HCT116 (cell line): ENCODE measurements around the gene MLPH. TPM values are rescaled to one million over a fixed set of nuclear protein-coding genes. Genes with fewer than 3 reads are reported as not detected.

Source experiments
- ATAC-seq: fragments of 200-7000 bp; cut with Tn5 transposase; 2 replicates; pipeline ENCODE4 v1.9.1; 2020; ENCODE audit warnings: mild to moderate bottlenecking, moderate library complexity
- BruUV-seq: library from RNA; stranded (reverse); fragments of 400-500 nt; replicated peaks from 2 replicates; lab custom pipeline; 2021; lab: Mats Ljungman, UMichigan
- CTCF ChIA-PET: fragments of 300-600 bp; sonication (Branson Sonifier 250); formaldehyde crosslinking; loops from one replicate; lab custom pipeline; 2021; ENCODE audit warnings: antibody characterized with exemption; lab: Charles Lee
- POLR2A ChIA-PET: fragments of 300-600, 350-600 bp; sonication (Branson Sonifier 250); formaldehyde crosslinking; loops from one replicate; lab custom pipeline; 2021; ENCODE audit warnings: antibody characterized with exemption; lab: Charles Lee
- RAD21 ChIA-PET, 2 experiments: fragments of 300-600 bp; sonication (Branson Sonifier 250); formaldehyde crosslinking; loops; one replicate each; lab custom pipeline; 2023; ENCODE audit warnings: low total read pairs in 2 of 2; ENCODE audit not compliant: uncharacterized antibody in 2 of 2, unreplicated experiment in 2 of 2, low non-redundant PET in 1 of 2; lab: Charles Lee
- DNase-seq: peaks from one replicate; pipeline ENCODE4 v3.0.0-alpha.2; 2010; ENCODE audit warnings: low read depth, low spot score
- H2AFZ ChIP-seq: fragments of 200-600 bp; shearing (Covaris generic), sonication (generic); 2 replicates; pipeline ENCODE4 v1.6.1; 2017; ENCODE audit warnings: low read depth, mixed run types, mixed read lengths, antibody characterized with exemption, low read length; ENCODE audit not compliant: poor library complexity, severe bottlenecking
- H3K27ac ChIP-seq: 2 replicates; pipeline ENCODE4 v1.5.1; 2012; ENCODE audit warnings: low read depth, low read length
- H3K27me3 ChIP-seq: fragments of 200-600 bp; sonication (generic); 2 replicates; pipeline ENCODE4 v1.6.1; 2016; ENCODE audit warnings: mixed run types, low read length, mixed read lengths; ENCODE audit not compliant: insufficient read depth
- H3K36me3 ChIP-seq, 2 experiments: fragments of 200-500 bp in 1 of 2; fragments of 200-600 bp in 1 of 2; sonication (Bioruptor generic) in 1 of 2; sonication (generic) in 1 of 2; 2 replicates each; pipeline versions ENCODE4 v1.5.1 to v1.6.1; 2014 to 2016; ENCODE audit warnings: low read length in 2 of 2, inconsistent platforms in 1 of 2, mixed read lengths in 1 of 2, mixed run types in 1 of 2; ENCODE audit not compliant: insufficient read depth in 2 of 2, control insufficient read depth in 1 of 2
- H3K4me1 ChIP-seq, 2 experiments: fragments of 200-600 bp in 1 of 2; sonication (generic) in 1 of 2; 2 replicates each; pipeline versions ENCODE4 v1.5.1 to v1.6.1; 2012 to 2017; ENCODE audit warnings: low read length in 2 of 2, inconsistent platforms in 1 of 2, mild to moderate bottlenecking in 1 of 2, mixed read lengths in 1 of 2, mixed run types in 1 of 2, moderate library complexity in 1 of 2; ENCODE audit not compliant: insufficient read depth in 2 of 2, control insufficient read depth in 1 of 2
- H3K4me2 ChIP-seq: fragments of 200-600 bp; sonication (generic); 2 replicates; pipeline ENCODE4 v1.6.1; 2017; ENCODE audit warnings: mixed run types, low read length, mixed read lengths
- H3K4me3 ChIP-seq, 2 experiments: fragments of 200-600 bp in 1 of 2; sonication (generic) in 1 of 2; replicated peaks in 1 of 2; 2 replicates each; pipeline ENCODE4 v1.5.1; 2011 to 2016; ENCODE audit warnings: low read length in 2 of 2, control low read depth in 1 of 2, low read depth in 1 of 2, mild to moderate bottlenecking in 1 of 2, mixed read lengths in 1 of 2, mixed run types in 1 of 2
- H3K79me2 ChIP-seq: fragments of 200-600 bp; sonication (generic); 2 replicates; pipeline ENCODE4 v1.6.1; 2017; ENCODE audit warnings: mild to moderate bottlenecking, mixed run types, low read length, moderate library complexity, mixed read lengths; ENCODE audit not compliant: insufficient read depth
- H3K9ac ChIP-seq: fragments of 200-600 bp; sonication (generic); 2 replicates; pipeline ENCODE4 v1.6.1; 2016; ENCODE audit warnings: low read length, mixed read lengths
- H3K9me2 ChIP-seq: fragments of 200-600 bp; sonication (generic), shearing (Covaris generic); 2 replicates; pipeline ENCODE4 v1.6.1; 2017; ENCODE audit warnings: mixed run types, mild to moderate bottlenecking, moderate library complexity; ENCODE audit not compliant: insufficient read depth
- H3K9me3 ChIP-seq, 2 experiments: fragments of 200-500 bp in 1 of 2; fragments of 200-600 bp in 1 of 2; sonication (Bioruptor generic) in 1 of 2; sonication (generic) in 1 of 2; 2 replicates each; pipeline ENCODE4 v1.6.1; 2014 to 2017; ENCODE audit warnings: low read length in 2 of 2, mixed read lengths in 2 of 2, inconsistent platforms in 1 of 2, low read depth in 1 of 2, mild to moderate bottlenecking in 1 of 2, mixed run types in 1 of 2, moderate library complexity in 1 of 2; ENCODE audit not compliant: control insufficient read depth in 1 of 2, insufficient read depth in 1 of 2
- H4K20me1 ChIP-seq: fragments of 200-600 bp; sonication (generic), shearing (Covaris generic); 2 replicates; pipeline ENCODE4 v1.6.1; 2017; ENCODE audit warnings: mixed run types, mild to moderate bottlenecking, moderate library complexity; ENCODE audit not compliant: insufficient read depth
- CBX3 ChIP-seq: IDR thresholded peaks from 2 replicates; pipeline ENCODE4 v1.6.1; 2012; ENCODE audit warnings: low read depth
- CEBPB ChIP-seq: IDR thresholded peaks from 2 replicates; pipeline ENCODE4 v1.6.1; 2012; ENCODE audit warnings: low read depth
- ELF1 ChIP-seq: IDR thresholded peaks from 2 replicates; pipeline ENCODE4 v1.6.1; 2012; ENCODE audit warnings: low read depth, borderline replicate concordance
- EZH2 ChIP-seq: fragments of 200-600 bp; sonication (generic); IDR thresholded peaks from 2 replicates; pipeline ENCODE4 v1.6.1; 2017; ENCODE audit warnings: antibody characterized with exemption, mixed run types
- EZH2phosphoT487 ChIP-seq: fragments of 200-600 bp; IDR thresholded peaks from 2 replicates; pipeline ENCODE4 v1.6.1; 2018; ENCODE audit warnings: antibody characterized with exemption, borderline replicate concordance
- JUND ChIP-seq: IDR thresholded peaks from 2 replicates; pipeline ENCODE4 v1.6.1; 2012
- MAX ChIP-seq: IDR thresholded peaks from 2 replicates; pipeline ENCODE4 v1.6.1; 2012
- POLR2AphosphoS5 ChIP-seq: IDR thresholded peaks from 2 replicates; pipeline ENCODE4 v1.6.1; 2011; ENCODE audit warnings: mild to moderate bottlenecking, low read depth, low read length, moderate library complexity
- SP1 ChIP-seq: IDR thresholded peaks from 2 replicates; pipeline ENCODE4 v1.6.1; 2012; ENCODE audit warnings: low read depth
- TCF7L2 ChIP-seq: IDR thresholded peaks from 2 replicates; pipeline ENCODE4 v1.7.0; 2011; ENCODE audit warnings: borderline replicate concordance, inconsistent platforms; ENCODE audit not compliant: insufficient read depth, insufficient read length; ENCODE audit errors: extremely low read depth
- ZFX ChIP-seq: fragments of 450-650 bp; IDR thresholded peaks from 2 replicates; pipeline ENCODE4 v1.6.1; 2017
- intact Hi-C: fragments of 100-400 bp; cut with micrococcal nuclease; formaldehyde crosslinking; loops from 2 replicates; pipeline ENCODE4 v1.10.0; 2022
- total RNA-seq: library from RNA; stranded (reverse); gene quantifications from one replicate; pipeline ENCODE4 v1.2.1, GENCODE V29; 2021; ENCODE audit not compliant: unreplicated experiment
- TF ChIP-seq, protein P1 (sequence below): IDR thresholded peaks from 2 replicates; pipeline ENCODE4 v1.6.1; 2011; ENCODE audit warnings: mild to moderate bottlenecking, low read length, moderate library complexity; ENCODE audit not compliant: insufficient replicate concordance; ENCODE audit errors: extremely low read depth
- TF ChIP-seq, protein P2 (sequence below): IDR thresholded peaks from 2 replicates; pipeline ENCODE4 v1.6.1; 2012; ENCODE audit warnings: low read depth

MLPH gene
- total RNA-seq, 1 experiment from 2014 or later, result 81.4 TPM

- H3K4me3 ChIP-seq, result no peak overlapping the region
- ATAC-seq (no peak), DNase-seq (no peak)
- no peaks in the 10 kb centered on the region for H3K9me2 ChIP-seq
- H3K9ac ChIP-seq, result no peak overlapping the region
- H3K4me2 ChIP-seq, result no peak overlapping the region
- CTCF ChIA-PET, result interaction anchor here (1.1 kb wide), 1 partner anchor 19 kb away, joined by 3 read pairs; no protein-coding TSS in a partner anchor
- H3K27ac ChIP-seq, result no peak overlapping the region
- RAD21 ChIA-PET, result no interaction called here
- intact Hi-C loops, result no loop called here
- POLR2A ChIA-PET, result no interaction called here
- H2AFZ ChIP-seq, result no peak overlapping the region
- no peaks in the 10 kb centered on the region for H3K9me3 ChIP-seq
- TF ChIP-seq MAX (no peak), EZH2phosphoT487 (no peak), POLR2AphosphoS5 (no peak), ELF1 (no peak), JUND (no peak), CBX3 (no peak), SP1 (no peak), ZFX (no peak), CEBPB (no peak), EZH2 (no peak), TCF7L2 (no peak)
- TF ChIP-seq, protein P1, sequence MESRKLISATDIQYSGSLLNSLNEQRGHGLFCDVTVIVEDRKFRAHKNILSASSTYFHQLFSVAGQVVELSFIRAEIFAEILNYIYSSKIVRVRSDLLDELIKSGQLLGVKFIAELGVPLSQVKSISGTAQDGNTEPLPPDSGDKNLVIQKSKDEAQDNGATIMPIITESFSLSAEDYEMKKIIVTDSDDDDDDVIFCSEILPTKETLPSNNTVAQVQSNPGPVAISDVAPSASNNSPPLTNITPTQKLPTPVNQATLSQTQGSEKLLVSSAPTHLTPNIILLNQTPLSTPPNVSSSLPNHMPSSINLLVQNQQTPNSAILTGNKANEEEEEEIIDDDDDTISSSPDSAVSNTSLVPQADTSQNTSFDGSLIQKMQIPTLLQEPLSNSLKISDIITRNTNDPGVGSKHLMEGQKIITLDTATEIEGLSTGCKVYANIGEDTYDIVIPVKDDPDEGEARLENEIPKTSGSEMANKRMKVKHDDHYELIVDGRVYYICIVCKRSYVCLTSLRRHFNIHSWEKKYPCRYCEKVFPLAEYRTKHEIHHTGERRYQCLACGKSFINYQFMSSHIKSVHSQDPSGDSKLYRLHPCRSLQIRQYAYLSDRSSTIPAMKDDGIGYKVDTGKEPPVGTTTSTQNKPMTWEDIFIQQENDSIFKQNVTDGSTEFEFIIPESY, result no peak
- TF ChIP-seq, protein P2, sequence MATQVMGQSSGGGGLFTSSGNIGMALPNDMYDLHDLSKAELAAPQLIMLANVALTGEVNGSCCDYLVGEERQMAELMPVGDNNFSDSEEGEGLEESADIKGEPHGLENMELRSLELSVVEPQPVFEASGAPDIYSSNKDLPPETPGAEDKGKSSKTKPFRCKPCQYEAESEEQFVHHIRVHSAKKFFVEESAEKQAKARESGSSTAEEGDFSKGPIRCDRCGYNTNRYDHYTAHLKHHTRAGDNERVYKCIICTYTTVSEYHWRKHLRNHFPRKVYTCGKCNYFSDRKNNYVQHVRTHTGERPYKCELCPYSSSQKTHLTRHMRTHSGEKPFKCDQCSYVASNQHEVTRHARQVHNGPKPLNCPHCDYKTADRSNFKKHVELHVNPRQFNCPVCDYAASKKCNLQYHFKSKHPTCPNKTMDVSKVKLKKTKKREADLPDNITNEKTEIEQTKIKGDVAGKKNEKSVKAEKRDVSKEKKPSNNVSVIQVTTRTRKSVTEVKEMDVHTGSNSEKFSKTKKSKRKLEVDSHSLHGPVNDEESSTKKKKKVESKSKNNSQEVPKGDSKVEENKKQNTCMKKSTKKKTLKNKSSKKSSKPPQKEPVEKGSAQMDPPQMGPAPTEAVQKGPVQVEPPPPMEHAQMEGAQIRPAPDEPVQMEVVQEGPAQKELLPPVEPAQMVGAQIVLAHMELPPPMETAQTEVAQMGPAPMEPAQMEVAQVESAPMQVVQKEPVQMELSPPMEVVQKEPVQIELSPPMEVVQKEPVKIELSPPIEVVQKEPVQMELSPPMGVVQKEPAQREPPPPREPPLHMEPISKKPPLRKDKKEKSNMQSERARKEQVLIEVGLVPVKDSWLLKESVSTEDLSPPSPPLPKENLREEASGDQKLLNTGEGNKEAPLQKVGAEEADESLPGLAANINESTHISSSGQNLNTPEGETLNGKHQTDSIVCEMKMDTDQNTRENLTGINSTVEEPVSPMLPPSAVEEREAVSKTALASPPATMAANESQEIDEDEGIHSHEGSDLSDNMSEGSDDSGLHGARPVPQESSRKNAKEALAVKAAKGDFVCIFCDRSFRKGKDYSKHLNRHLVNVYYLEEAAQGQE, result no peak
- H3K27me3 ChIP-seq, result no peaks in the 10 kb centered on the region
- no peaks in the 10 kb centered on the region for H3K4me1 ChIP-seq
- H4K20me1 ChIP-seq, result no peaks in the 10 kb centered on the region
- no peaks in the 10 kb centered on the region for H3K79me2 ChIP-seq
- no TSS peak for BruUV-seq
- peaks cover 13 to 55% of the 10 kb centered on the region in 2 experiments for H3K36me3 ChIP-seq
Measured at GRCh38 chr2:237532160-237532559, 45.1 kb downstream of the MLPH start.
